ENCODE data around the gene TFCP2L1.
"Not testable (repeated sequence)": the region's sequence is repeated elsewhere in the genome, so short reads cannot be mapped to it uniquely, and the experiment has no call there.

Gene TFCP2L1

GRCh38 chr2:121284463-121285449, at the start of gene TFCP2L1:
Gene TFCP2L1, minus strand, starts transcription at chr2:121285202. Its CDS starts 93 bp downstream, at chr2:121285109.
- Histone ChIP-seq H3K27me3 (ENCODE audit: insufficient read depth, poor library complexity, severe bottlenecking) (no peaks in the 10 kb centered on the region), H3K9me3 (ENCODE audit: severe bottlenecking) (no peaks in the 10 kb centered on the region), H3K4me1 (ENCODE audit: insufficient read depth, poor library complexity, severe bottlenecking) (peaks cover 13% of the 10 kb centered on the region), H3K36me3 (ENCODE audit: low read depth) (no peaks in the 10 kb centered on the region), H3K27ac (ENCODE audit: poor library complexity, severe bottlenecking) (peak within 1 kb of the TSS; percentile 28), H3K4me3 (ENCODE audit: severe bottlenecking) (peak within 1 kb of the TSS; percentile 57)
- ATAC-seq (ENCODE audit: low read depth) (peak; percentile 82), DNase-seq (ENCODE audit: low spot score) (no peak)
- TF ChIP-seq CTCF (IDR thresholded peaks at IDR 0.05; ENCODE audit: poor library complexity, severe bottlenecking): peak; percentile 16

GRCh38 chr2:121333834-121334558, 49.0 kb upstream of the TFCP2L1 start:
- no peaks in the 10 kb centered on the region for H3K9me3 ChIP-seq (ENCODE audit: severe bottlenecking)
- DNase-seq (ENCODE audit: low spot score) (no peak), ATAC-seq (ENCODE audit: low read depth) (no peak)
- no peaks in the 10 kb centered on the region for H3K27me3 ChIP-seq (ENCODE audit: insufficient read depth, poor library complexity, severe bottlenecking)
- no peak for TF ChIP-seq CTCF (IDR thresholded peaks at IDR 0.05; ENCODE audit: poor library complexity, severe bottlenecking)
- H3K4me1 ChIP-seq (ENCODE audit: insufficient read depth, poor library complexity, severe bottlenecking): no peaks in the 10 kb centered on the region
- no peak overlapping the region for H3K4me3 ChIP-seq (ENCODE audit: severe bottlenecking)
- H3K27ac ChIP-seq (ENCODE audit: poor library complexity, severe bottlenecking): no peak overlapping the region
- peaks cover 6% of the 10 kb centered on the region; the same call in 1 of the 2 replicates for H3K36me3 ChIP-seq (ENCODE audit: low read depth)

- ATAC-seq (ENCODE audit: low read depth): no peak
- TF ChIP-seq CTCF (IDR thresholded peaks at IDR 0.05; ENCODE audit: poor library complexity, severe bottlenecking): no peak
- Histone ChIP-seq H3K27me3 (ENCODE audit: insufficient read depth, poor library complexity, severe bottlenecking) (no peaks in the 10 kb centered on the region), H3K36me3 (ENCODE audit: low read depth) (no peaks in the 10 kb centered on the region), H3K4me1 (ENCODE audit: insufficient read depth, poor library complexity, severe bottlenecking) (no peaks in the 10 kb centered on the region), H3K4me3 (ENCODE audit: severe bottlenecking) (no peak overlapping the region), H3K9me3 (ENCODE audit: severe bottlenecking) (no peaks in the 10 kb centered on the region), H3K27ac (ENCODE audit: poor library complexity, severe bottlenecking) (no peak overlapping the region)
- DNase-seq (ENCODE audit: low spot score): no peak
Observed at GRCh38 chr2:121333231-121333630, 48.2 kb upstream of the TFCP2L1 start.

GRCh38 chr2:121331324-121331723, 46.3 kb upstream of the TFCP2L1 start:
- not testable (repeated sequence) for H3K36me3 ChIP-seq (ENCODE audit: low read depth); H3K27me3 ChIP-seq (ENCODE audit: insufficient read depth, poor library complexity, severe bottlenecking)

GRCh38 chr2:121330921-121331320, 45.9 kb upstream of the TFCP2L1 start:
- ATAC-seq (ENCODE audit: low read depth): no peak
- no peaks in the 10 kb centered on the region for H3K9me3 ChIP-seq (ENCODE audit: severe bottlenecking)
- H3K4me1 ChIP-seq (ENCODE audit: insufficient read depth, poor library complexity, severe bottlenecking): no peaks in the 10 kb centered on the region
- no peak overlapping the region for H3K27ac ChIP-seq (ENCODE audit: poor library complexity, severe bottlenecking)
- no peak for DNase-seq (ENCODE audit: low spot score)
- no peak overlapping the region for H3K4me3 ChIP-seq (ENCODE audit: severe bottlenecking)
- H3K27me3 ChIP-seq (ENCODE audit: insufficient read depth, poor library complexity, severe bottlenecking): no peaks in the 10 kb centered on the region
- no peak for TF ChIP-seq CTCF (IDR thresholded peaks at IDR 0.05; ENCODE audit: poor library complexity, severe bottlenecking)
- no peaks in the 10 kb centered on the region for H3K36me3 ChIP-seq (ENCODE audit: low read depth)

More at GRCh38 chr2:121331324-121331723, 46.3 kb upstream of the TFCP2L1 start:
- not testable (repeated sequence) for H3K27ac ChIP-seq (ENCODE audit: poor library complexity, severe bottlenecking); H3K4me3 ChIP-seq (ENCODE audit: severe bottlenecking); H3K9me3 ChIP-seq (ENCODE audit: severe bottlenecking); H3K4me1 ChIP-seq (ENCODE audit: insufficient read depth, poor library complexity, severe bottlenecking); DNase-seq (ENCODE audit: low spot score)
- 0 out of 3 replicates have a peak, but pooled peaks have one; percentile 19 for ATAC-seq (ENCODE audit: low read depth)
